SK-N-MC (cell line): ENCODE data around the gene LRRC8B.

ENCODE experiments used
- FOXP2 ChIP-seq: optimal IDR thresholded peaks from 2 replicates; pipeline ENCODE3; 2011; ENCODE audit warnings: mild to moderate bottlenecking, moderate library complexity; ENCODE audit not compliant: insufficient read depth; ENCODE audit errors: extremely low read length, control extremely low read depth
- POLR2AphosphoS5 ChIP-seq: IDR thresholded peaks from 2 replicates; pipeline ENCODE4 v1.6.1; 2012; ENCODE audit warnings: mild to moderate bottlenecking, low read depth, low read length, borderline replicate concordance

- TF ChIP-seq POLR2AphosphoS5 (no peak), FOXP2 (no peak)
These were observed 108.1 kb downstream of the LRRC8B start, which contains the start of gene LRRC8C for GRCh38 chr1:89632657-89633247.
